PC-3 (cell line): ENCODE data around the gene KCNH5.

Source experiments
- CTCF ChIP-seq: fragments of 300-600 bp; sonication (generic); conservative IDR thresholded peaks from 2 replicates; pipeline ENCODE4 v1.5.1; 2017; ENCODE audit warnings: antibody characterized with exemption, low read depth, mild to moderate bottlenecking, low read length
- EZH2 ChIP-seq: fragments of 300-600 bp; sonication (generic); IDR thresholded peaks from one replicate; pipeline ENCODE4 v1.6.1; 2017; ENCODE audit warnings: antibody characterized with exemption, mild to moderate bottlenecking, low read length; ENCODE audit not compliant: unreplicated experiment
- EZH2phosphoT487 ChIP-seq: fragments of 300-600 bp; sonication (generic); IDR thresholded peaks from 2 replicates; pipeline ENCODE4 v1.6.1; 2018; ENCODE audit warnings: mild to moderate bottlenecking, antibody characterized with exemption, low read length, borderline replicate concordance

GRCh38 chr14:62734831-62735230 is 310.4 kb downstream of the KCNH5 start:
- no peak for TF ChIP-seq CTCF
- TF ChIP-seq EZH2, result no peak
- no peak for TF ChIP-seq EZH2phosphoT487
